Uterus (tissue), 4 donors: ENCODE measurements around the gene POLR3C. TPM values are rescaled to one million over a fixed set of nuclear protein-coding genes. Genes with fewer than 3 reads are reported as not detected.

ENCODE experiments used
- DNase-seq, 2 donors: peaks; one replicate each; pipeline ENCODE4 v3.0.0-alpha.2; 2019 to 2020
- H3K27ac ChIP-seq, 2 donors: fragments of 200-600 bp; sonication (generic); 1 replicate in 1 of 2; 2 replicates in 1 of 2; pipeline ENCODE4 v1.5.1; 2016 to 2018
- H3K27me3 ChIP-seq, 2 donors: fragments of 200-600 bp; sonication (generic); one replicate each; pipeline ENCODE4 v1.5.1; 2018 to 2019; ENCODE audit warnings: control low read depth in 1 of 2
- H3K36me3 ChIP-seq, 2 donors: fragments of 200-600 bp; sonication (generic); one replicate each; pipeline ENCODE4 v1.5.1; 2019; ENCODE audit warnings: control low read depth in 1 of 2
- H3K4me1 ChIP-seq, 2 donors: fragments of 200-600 bp; sonication (generic); one replicate each; pipeline ENCODE4 v1.5.1; 2018 to 2019; ENCODE audit warnings: control low read depth in 1 of 2
- H3K4me3 ChIP-seq, 2 donors: fragments of 200-600 bp; sonication (generic); 1 replicate in 1 of 2; 2 replicates in 1 of 2; pipeline ENCODE4 v1.5.1; 2018 to 2019; ENCODE audit warnings: mild to moderate bottlenecking in 1 of 2
- H3K9me3 ChIP-seq, 2 donors: fragments of 200-600 bp; sonication (generic); one replicate each; pipeline ENCODE4 v1.5.1; 2019; ENCODE audit warnings: control low read depth in 1 of 2
- POLR2A ChIP-seq, 2 donors: fragments of 450-650 bp; IDR thresholded peaks; one replicate each; pipeline ENCODE4 v1.6.1; 2016; ENCODE audit warnings: antibody characterized with exemption in 2 of 2, mild to moderate bottlenecking in 1 of 2, moderate library complexity in 1 of 2
- intact Hi-C: fragments of 100-400 bp; cut with DNase I; formaldehyde crosslinking; loops from one replicate; pipeline ENCODE4 v1.15.1; 2023; ENCODE audit warnings: low total_unique reads
- total RNA-seq, 4 donors: library from RNA; depleted of rRNA in 3 of 4; stranded (reverse); fragments of >200 nt in 3 of 4; gene quantifications; one replicate each; pipeline versions ENCODE4 v1.1.0 to v1.2.4, GENCODE V29; 2014 to 2023
- TF ChIP-seq, protein P1 (sequence below), 4 experiments: fragments of 200-600 bp in 2 of 4; fragments of 450-650 bp in 2 of 4; sonication (generic) in 2 of 4; IDR thresholded peaks; one replicate each; pipeline ENCODE4 v1.5.1; 2016 to 2019; ENCODE audit warnings: antibody characterized with exemption in 4 of 4, mild to moderate bottlenecking in 2 of 4, moderate library complexity in 1 of 4
- donor health status: DM: yes; HTN: yes; CAD: no.

POLR3C gene
- total RNA-seq, 4 donors from 2014 or later, result 36.0 to 49.2 (median 42.2) TPM

DNA sequence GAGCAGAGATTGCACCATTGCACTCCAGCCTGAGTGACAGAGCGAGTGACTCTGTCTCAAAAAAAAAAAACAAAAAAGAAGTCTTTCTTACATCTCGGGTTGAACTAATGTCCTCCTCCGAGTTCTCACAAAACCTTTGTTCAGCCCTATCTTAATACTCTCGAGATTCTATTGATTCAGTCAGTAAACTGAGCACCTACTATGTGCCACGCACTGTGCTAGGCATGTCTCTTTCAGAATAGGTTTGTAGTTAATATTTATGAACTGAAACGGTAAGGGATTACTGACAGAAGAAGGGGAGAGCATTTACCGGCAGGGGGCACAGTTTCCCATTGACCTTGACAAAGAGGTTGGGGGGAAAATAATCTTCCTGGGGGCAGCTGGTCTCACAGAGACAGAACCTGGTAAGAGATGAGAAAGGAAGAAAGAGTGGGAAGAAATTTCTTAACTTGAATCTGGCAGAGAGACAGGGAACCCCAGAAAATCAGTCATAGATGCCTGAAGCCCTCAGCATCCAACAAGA, 31.5 kb downstream of the POLR3C start:
- peaks cover 0 to 6% of the 10 kb centered on the region in 2 donors for H3K4me1 ChIP-seq
- DNase-seq, result no peak
- no peak overlapping the region for H3K27ac ChIP-seq
- no peaks in the 10 kb centered on the region for H3K27me3 ChIP-seq
- no peaks in the 10 kb centered on the region for H3K36me3 ChIP-seq
- no peaks in the 10 kb centered on the region for H3K9me3 ChIP-seq
- H3K4me3 ChIP-seq, result no peak overlapping the region
- intact Hi-C loops, result no loop called here
- TF ChIP-seq POLR2A (IDR thresholded peaks at IDR 0.05), result no peak
- TF ChIP-seq, protein P1, sequence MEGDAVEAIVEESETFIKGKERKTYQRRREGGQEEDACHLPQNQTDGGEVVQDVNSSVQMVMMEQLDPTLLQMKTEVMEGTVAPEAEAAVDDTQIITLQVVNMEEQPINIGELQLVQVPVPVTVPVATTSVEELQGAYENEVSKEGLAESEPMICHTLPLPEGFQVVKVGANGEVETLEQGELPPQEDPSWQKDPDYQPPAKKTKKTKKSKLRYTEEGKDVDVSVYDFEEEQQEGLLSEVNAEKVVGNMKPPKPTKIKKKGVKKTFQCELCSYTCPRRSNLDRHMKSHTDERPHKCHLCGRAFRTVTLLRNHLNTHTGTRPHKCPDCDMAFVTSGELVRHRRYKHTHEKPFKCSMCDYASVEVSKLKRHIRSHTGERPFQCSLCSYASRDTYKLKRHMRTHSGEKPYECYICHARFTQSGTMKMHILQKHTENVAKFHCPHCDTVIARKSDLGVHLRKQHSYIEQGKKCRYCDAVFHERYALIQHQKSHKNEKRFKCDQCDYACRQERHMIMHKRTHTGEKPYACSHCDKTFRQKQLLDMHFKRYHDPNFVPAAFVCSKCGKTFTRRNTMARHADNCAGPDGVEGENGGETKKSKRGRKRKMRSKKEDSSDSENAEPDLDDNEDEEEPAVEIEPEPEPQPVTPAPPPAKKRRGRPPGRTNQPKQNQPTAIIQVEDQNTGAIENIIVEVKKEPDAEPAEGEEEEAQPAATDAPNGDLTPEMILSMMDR (IDR thresholded peaks at IDR 0.05), result no peak

DNA sequence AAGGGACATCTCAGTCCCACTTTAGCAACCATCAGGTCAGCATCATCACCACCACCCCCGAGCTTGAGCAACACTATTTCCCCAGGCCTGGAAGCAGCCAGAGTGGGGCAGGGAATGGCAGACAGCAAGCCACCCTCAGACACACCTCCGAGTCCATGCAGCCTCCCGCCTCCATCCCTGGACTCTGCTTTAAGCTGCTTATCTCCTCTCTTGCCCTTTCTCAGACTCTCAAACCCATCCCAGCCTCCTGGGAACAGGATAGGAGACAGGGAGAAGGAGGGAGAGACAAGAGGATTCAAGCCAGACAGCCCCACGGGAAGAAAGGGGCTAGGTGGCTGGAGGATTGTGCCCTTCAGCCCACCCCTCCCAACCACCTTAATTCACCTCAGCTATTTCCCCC, 33.2 kb downstream of the POLR3C start:
- intact Hi-C loops, result no loop called here
- no peak for TF ChIP-seq POLR2A (IDR thresholded peaks at IDR 0.05)
- TF ChIP-seq, protein P1 (IDR thresholded peaks at IDR 0.05), result no peak
- peak overlapping the region in 1 of 2 donors; percentile 35 for H3K27ac ChIP-seq
- H3K36me3 ChIP-seq, result no peaks in the 10 kb centered on the region
- DNase-seq, result no peak
- peaks cover 0 to 6% of the 10 kb centered on the region in 2 donors for H3K4me1 ChIP-seq
- no peaks in the 10 kb centered on the region for H3K27me3 ChIP-seq
- H3K4me3 ChIP-seq, result no peak overlapping the region
- no peaks in the 10 kb centered on the region for H3K9me3 ChIP-seq

DNA sequence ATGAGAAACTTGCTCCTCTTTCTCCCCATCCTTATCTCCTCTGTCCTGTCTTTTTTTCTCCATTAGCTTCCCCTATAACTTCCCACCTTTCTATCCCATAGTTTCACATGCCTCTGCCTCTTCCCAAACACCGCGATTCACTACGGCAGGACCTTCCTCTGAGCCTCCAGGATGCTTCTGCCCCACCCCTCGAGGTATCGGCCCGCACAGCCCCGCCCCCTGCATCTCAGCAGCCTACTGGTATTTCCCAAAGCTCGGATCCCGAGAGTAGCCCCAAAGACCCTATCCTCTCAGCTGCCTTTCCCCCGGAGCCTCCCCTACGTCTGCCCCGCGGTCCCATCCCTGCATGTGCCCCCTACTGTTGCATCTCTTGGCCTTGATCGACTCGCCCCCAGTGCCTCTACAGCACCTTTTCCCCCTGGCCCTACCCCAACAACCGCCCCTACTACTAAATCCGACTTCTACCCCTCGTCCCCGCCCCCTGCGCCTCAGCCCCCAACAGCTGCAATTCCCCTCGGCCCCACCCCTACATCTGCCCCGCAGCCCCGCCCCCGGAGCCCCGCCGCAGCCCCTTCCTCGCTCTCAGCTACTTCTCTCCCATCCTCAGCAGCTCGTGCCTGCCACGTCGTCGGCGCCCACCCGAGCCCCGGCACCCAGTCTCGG, 34.4 kb downstream of the POLR3C start:
- Histone ChIP-seq H3K4me1 (peaks cover 0 to 6% of the 10 kb centered on the region in 2 donors), H3K27me3 (no peaks in the 10 kb centered on the region), H3K36me3 (no peaks in the 10 kb centered on the region), H3K27ac (peak overlapping the region; percentile 93 to 95), H3K4me3 (peak overlapping the region; percentile 77 to 95), H3K9me3 (no peaks in the 10 kb centered on the region)
- peak; percentile 61 to 67 for DNase-seq
- intact Hi-C loops, result no loop called here
- TF ChIP-seq, protein P1 (IDR thresholded peaks at IDR 0.05), result no peak
- TF ChIP-seq POLR2A (IDR thresholded peaks at IDR 0.05), result no peak

DNA sequence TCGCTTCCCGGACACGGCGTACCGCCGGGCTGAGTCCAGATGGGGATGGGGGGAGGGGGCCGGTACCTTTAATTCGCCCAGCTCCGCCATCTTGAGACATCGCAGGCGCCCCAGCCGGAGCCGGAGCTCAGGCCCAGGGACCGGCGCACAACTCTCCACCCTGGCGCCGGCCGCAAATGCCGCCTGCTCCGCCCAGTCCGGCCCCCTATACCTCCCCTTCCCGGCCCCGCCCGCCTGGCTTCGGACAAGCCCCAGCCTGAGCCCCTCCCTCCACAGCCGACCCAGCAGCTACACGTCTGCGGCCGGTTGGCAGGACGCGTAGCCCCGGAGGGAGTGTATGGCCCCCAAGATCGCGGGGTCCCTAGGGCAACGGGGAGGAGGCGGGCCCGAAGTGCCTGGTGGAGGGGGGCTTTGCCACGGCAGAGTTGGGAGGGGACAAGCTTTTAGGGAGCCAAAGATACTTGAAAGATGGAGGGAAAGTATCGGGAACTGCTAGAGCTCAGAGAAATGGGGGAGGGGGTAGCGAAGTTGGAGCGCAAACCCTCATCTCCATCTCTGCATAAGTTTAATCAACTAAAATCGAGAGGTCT, 35.0 kb downstream of the POLR3C start, which contains the start of gene PIAS3:
Gene PIAS3, minus strand, starts transcription at position 181 of the 590 bp plus-strand sequence. Its CDS starts 91 bp downstream, at position 90.
- H3K36me3 ChIP-seq, result no peaks in the 10 kb centered on the region
- H3K4me3 ChIP-seq, result peak within 1 kb of the TSS; percentile 77 to 95
- H3K27ac ChIP-seq, result peak within 1 kb of the TSS; percentile 93 to 95
- DNase-seq, result peak; percentile 96
- intact Hi-C loops, result no loop called here
- H3K27me3 ChIP-seq, result no peaks in the 10 kb centered on the region
- no peaks in the 10 kb centered on the region for H3K9me3 ChIP-seq
- TF ChIP-seq, protein P1 (IDR thresholded peaks at IDR 0.05), result peak in 1 of 4 experiments; percentile 9
- TF ChIP-seq POLR2A (IDR thresholded peaks at IDR 0.05), result peak; percentile 82 to 88
- peaks cover 0 to 6% of the 10 kb centered on the region in 2 donors for H3K4me1 ChIP-seq

DNA sequence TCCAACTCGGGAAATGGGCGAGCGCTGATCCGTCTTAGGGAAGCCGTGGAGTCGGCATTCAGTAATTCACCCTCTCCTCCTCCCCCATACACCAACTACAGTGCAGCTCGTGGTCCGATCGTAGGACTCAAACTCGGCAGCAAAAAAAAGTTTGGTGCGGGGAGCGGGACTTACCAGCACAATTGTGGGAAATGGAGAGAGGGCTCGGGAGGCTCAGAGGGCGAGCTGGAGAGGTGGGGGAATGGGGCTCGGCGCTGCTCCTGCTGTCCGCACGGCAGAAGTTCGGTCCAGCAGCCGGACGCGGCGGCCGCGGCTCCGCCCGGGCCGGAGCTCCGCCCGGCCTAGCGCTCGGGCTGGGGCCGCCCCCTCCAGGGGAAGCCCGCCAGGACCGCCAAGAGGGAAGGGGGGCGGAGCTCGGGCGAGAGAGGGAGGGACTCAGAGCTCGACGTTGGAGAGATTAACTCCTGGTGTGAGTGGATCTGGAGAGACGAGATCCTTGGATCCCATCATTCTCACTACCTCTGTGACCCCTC, 35.6 kb downstream of the POLR3C start:
- TF ChIP-seq, protein P1 (IDR thresholded peaks at IDR 0.05), result peak in 3 of 4 experiments; percentile 22 to 46 (median 35)
- peak; percentile 88 for TF ChIP-seq POLR2A (IDR thresholded peaks at IDR 0.05)
- intact Hi-C loops, result no loop called here

More for the DNA sequence above, 35.6 kb downstream of the POLR3C start:
- Histone ChIP-seq H3K27me3 (no peaks in the 10 kb centered on the region), H3K9me3 (no peaks in the 10 kb centered on the region), H3K4me1 (peaks cover 0 to 6% of the 10 kb centered on the region in 2 donors), H3K4me3 (peak overlapping the region; percentile 77 to 95), H3K27ac (peak overlapping the region; percentile 93 to 95), H3K36me3 (no peaks in the 10 kb centered on the region)
- DNase-seq, result peak; percentile 94 to 95
